Fibroblast of pulmonary artery (primary cell): ENCODE measurements around the gene ZNF627.

Experiments used
- DNase-seq: peaks from one replicate; pipeline ENCODE4 v3.0.0-alpha.2; 2010; ENCODE audit warnings: low read depth
- H3K4me3 ChIP-seq: replicated peaks from 2 replicates; pipeline ENCODE4 v1.5.1; 2011; ENCODE audit warnings: low read depth, mild to moderate bottlenecking, control low read depth, low read length, moderate library complexity
- TF ChIP-seq, protein P1 (sequence below): IDR thresholded peaks from 2 replicates; pipeline ENCODE4 v1.5.1; 2011; ENCODE audit warnings: mild to moderate bottlenecking, control low read depth, low read length, inconsistent platforms; ENCODE audit errors: missing control alignments

Gene ZNF627

DNA sequence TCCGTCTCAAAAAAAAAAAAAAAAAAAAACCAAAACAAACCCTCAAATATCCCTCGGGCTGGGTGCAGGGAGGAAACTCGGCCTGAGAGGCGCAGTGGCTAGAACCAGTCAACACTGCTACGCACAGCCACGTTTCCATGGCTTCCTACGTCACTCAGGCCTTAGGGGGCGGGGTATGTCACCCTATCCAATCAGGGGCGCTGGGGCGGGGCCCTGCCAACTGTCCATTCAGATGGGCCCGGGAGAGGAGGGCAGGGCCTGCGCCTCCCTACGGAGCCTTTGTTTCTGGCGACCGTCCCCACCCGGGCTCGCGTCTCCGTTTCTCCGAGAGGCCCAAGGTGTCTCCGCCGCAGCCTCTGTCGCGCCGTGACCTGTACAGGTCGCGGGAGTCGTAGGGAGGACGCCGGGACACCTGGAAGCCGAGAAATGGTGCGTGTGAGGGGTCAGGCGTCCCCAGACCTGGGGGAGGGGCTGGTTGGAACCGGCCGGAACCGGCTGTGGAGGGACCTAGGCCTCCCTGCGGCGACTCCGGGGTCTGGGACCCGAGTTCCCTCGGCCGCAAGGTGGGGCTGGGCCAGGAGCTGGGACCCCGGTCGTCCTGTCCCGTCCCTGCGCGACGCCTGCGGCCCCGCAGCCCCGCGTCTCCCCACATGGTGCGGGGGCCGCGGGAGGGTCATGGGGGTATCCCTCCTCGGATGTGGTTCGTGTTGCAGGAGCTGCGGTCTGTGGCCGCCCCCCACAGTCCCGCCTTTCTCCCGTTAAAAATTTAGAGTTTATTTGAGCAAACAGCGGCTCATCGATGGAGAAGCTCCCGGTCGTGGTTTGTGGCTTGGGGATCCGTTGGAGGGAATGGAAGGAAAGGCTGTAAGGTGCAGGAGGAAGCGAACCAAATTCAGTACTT is at the start of gene ZNF627:
TSS of gene ZNF627 (plus strand) at position 282 of the 901 bp plus-strand sequence. CDS start at position 427, 145 bp downstream.
- peak within 1 kb of the TSS; percentile 94 for H3K4me3 ChIP-seq
- peak; percentile 98 for DNase-seq
- TF ChIP-seq, protein P1, sequence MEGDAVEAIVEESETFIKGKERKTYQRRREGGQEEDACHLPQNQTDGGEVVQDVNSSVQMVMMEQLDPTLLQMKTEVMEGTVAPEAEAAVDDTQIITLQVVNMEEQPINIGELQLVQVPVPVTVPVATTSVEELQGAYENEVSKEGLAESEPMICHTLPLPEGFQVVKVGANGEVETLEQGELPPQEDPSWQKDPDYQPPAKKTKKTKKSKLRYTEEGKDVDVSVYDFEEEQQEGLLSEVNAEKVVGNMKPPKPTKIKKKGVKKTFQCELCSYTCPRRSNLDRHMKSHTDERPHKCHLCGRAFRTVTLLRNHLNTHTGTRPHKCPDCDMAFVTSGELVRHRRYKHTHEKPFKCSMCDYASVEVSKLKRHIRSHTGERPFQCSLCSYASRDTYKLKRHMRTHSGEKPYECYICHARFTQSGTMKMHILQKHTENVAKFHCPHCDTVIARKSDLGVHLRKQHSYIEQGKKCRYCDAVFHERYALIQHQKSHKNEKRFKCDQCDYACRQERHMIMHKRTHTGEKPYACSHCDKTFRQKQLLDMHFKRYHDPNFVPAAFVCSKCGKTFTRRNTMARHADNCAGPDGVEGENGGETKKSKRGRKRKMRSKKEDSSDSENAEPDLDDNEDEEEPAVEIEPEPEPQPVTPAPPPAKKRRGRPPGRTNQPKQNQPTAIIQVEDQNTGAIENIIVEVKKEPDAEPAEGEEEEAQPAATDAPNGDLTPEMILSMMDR: peak; percentile 4

- no peak for DNase-seq
- H3K4me3 ChIP-seq: no peak overlapping the region
- TF ChIP-seq, protein P1: no peak
Measured at GRCh38 chr19:11547929-11548700, 49.2 kb upstream of the ZNF627 start.

GRCh38 chr19:11549386-11549953 is 47.8 kb upstream of the ZNF627 start:
- DNase-seq: no peak
- TF ChIP-seq, protein P1: no peak
- no peak overlapping the region for H3K4me3 ChIP-seq

DNA sequence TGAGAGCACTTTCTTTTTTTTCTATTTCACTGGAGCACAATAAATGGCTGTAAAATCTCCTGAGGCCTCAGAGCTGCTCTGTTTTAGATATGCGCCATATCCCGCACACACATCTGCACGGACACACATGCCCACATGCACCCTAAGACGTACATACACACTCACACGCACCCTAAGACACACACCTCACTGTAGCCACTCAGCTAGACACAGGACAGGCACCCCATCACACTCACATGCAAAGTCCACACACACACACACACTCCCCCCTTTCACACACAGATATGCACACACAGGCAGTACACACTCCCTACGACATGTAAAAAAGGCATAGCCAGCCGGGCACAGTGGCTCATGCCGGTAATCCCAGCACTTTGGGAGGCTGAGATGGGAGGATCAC is 47.0 kb upstream of the ZNF627 start:
- TF ChIP-seq, protein P1: no peak
- H3K4me3 ChIP-seq: no peak overlapping the region
- no peak for DNase-seq

DNA sequence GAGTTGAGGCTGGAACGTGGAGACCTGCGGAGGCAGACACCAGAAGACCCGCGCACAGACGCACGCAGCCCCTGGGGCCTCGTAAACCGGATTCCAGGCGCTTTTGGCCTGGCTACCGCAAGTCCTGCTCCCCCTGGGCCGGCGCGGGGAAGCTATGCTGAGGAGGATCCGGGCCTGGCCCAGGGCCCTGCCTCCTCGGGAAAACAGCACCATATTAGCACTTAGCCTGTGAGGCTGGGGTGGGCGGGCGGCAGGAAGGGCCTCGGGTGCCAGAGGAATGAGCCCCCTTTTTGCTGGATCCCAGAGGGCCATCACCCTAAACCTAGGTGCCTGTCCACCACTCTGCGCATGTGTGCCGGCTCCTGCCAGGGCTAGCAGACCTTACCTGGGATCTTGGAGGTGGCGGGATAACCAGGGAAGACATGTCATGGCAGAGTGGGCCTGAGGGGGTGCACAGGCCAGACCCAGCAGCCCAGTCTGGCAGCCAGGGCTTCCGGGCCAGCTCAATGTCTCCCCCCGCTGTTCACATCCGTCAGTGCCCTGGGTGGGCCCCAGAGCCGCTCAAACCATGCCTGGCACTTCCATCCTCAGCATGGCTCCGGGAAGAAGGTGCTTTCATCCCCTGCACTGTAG is 45.6 kb upstream of the ZNF627 start:
- no peak for DNase-seq
- no peak overlapping the region for H3K4me3 ChIP-seq

More for the DNA sequence above, 45.6 kb upstream of the ZNF627 start:
- TF ChIP-seq, protein P1: peak; percentile 31
